Left ventricle myocardium inferior (tissue), 1 donor: ENCODE data around the gene DNAJC6. TPM values are rescaled to one million over a fixed set of nuclear protein-coding genes. Genes with fewer than 3 reads are reported as not detected.

ENCODE experiments used
- DNase-seq: peaks from one replicate; pipeline ENCODE4 v3.0.0-alpha.2; 2020
- H3K27ac ChIP-seq: fragments of 200-600 bp; replicated peaks from 2 replicates; pipeline ENCODE4 v1.8.0; 2021
- H3K27me3 ChIP-seq: fragments of 200-600 bp; 2 replicates; pipeline ENCODE4 v1.8.0; 2021; ENCODE audit warnings: low read depth
- H3K36me3 ChIP-seq: fragments of 200-600 bp; 2 replicates; pipeline ENCODE4 v1.8.0; 2021
- H3K4me1 ChIP-seq: fragments of 200-600 bp; 2 replicates; pipeline ENCODE4 v1.8.0; 2021
- H3K4me3 ChIP-seq: fragments of 200-600 bp; 2 replicates; pipeline ENCODE4 v1.8.0; 2021; ENCODE audit warnings: mild to moderate bottlenecking, moderate library complexity
- H3K9me3 ChIP-seq: fragments of 200-600 bp; replicated peaks from 2 replicates; pipeline ENCODE4 v1.8.0; 2021
- CTCF ChIP-seq: fragments of 200-600 bp; IDR thresholded peaks from 2 replicates; pipeline ENCODE4 v1.8.0; 2021; ENCODE audit warnings: antibody characterized with exemption, mild to moderate bottlenecking, borderline replicate concordance
- intact Hi-C: fragments of 100-400 bp; cut with micrococcal nuclease; formaldehyde crosslinking; loops from one replicate; pipeline ENCODE4 v1.11.0; 2022
- long read RNA-seq: library from polyadenylated mRNA; unstranded; transcript quantifications from one replicate; pipeline ENCODE4 v2.0.0, GENCODE V29; 2021
- total RNA-seq: library from RNA; stranded (reverse); fragmentation: NEBNext Ultra II Directional; extraction: Animal tissue kit (Norgen Biotek cat#: 25700); gene quantifications from one replicate; pipeline ENCODE4 v1.2.1, GENCODE V29; 2021
- donor health status: DM: no; HTN: yes; CAD: no; lungs with severe emphysema.

DNAJC6 gene
- 4.7 TPM for total RNA-seq
- long read RNA-seq, partial matches to known transcripts = 1 of 3 reads
- long read RNA-seq, other reads (novel, unspliced or antisense) = 2 of 3 reads

GRCh38 chr1:65309304-65310077, at the start of gene DNAJC6:
TSS of gene DNAJC6 (plus strand) at chr1:65309543. CDS start at chr1:65309746, 203 bp downstream.
- peaks cover 20% of the 10 kb centered on the region for H3K4me1 ChIP-seq
- peak within 1 kb of the TSS; percentile 66 for H3K4me3 ChIP-seq
- peaks cover 51% of the 10 kb centered on the region for H3K27me3 ChIP-seq
- TF ChIP-seq CTCF = no peak
- H3K36me3 ChIP-seq = no peaks in the 10 kb centered on the region
- peak within 1 kb of the TSS; percentile 19 for H3K27ac ChIP-seq
- intact Hi-C loops = no loop called here
- DNase-seq = peak; percentile 70
- H3K9me3 ChIP-seq = no peaks in the 10 kb centered on the region

- Histone ChIP-seq H3K9me3 (no peaks in the 10 kb centered on the region), H3K4me3 (no peak overlapping the region), H3K27me3 (no peaks in the 10 kb centered on the region), H3K27ac (no peak overlapping the region), H3K4me1 (peaks cover 26% of the 10 kb centered on the region), H3K36me3 (no peaks in the 10 kb centered on the region)
- TF ChIP-seq CTCF = no peak
- intact Hi-C loops = no loop called here
- no peak for DNase-seq
These were observed 49.5 kb upstream of the DNAJC6 start for GRCh38 chr1:65259816-65260215.

- Histone ChIP-seq H3K9me3 (no peaks in the 10 kb centered on the region), H3K4me1 (peaks cover 27% of the 10 kb centered on the region), H3K4me3 (no peak overlapping the region), H3K27ac (no peak overlapping the region), H3K36me3 (no peaks in the 10 kb centered on the region), H3K27me3 (peaks cover 3% of the 10 kb centered on the region)
- intact Hi-C loops = no loop called here
- no peak for TF ChIP-seq CTCF
- no peak for DNase-seq
These were observed 48.4 kb upstream of the DNAJC6 start for GRCh38 chr1:65260851-65261473.

GRCh38 chr1:65263286-65263685, 46.1 kb upstream of the DNAJC6 start:
- TF ChIP-seq CTCF = no peak
- Histone ChIP-seq H3K4me1 (peaks cover 25% of the 10 kb centered on the region), H3K4me3 (no peak overlapping the region), H3K36me3 (no peaks in the 10 kb centered on the region), H3K27ac (no peak overlapping the region), H3K9me3 (no peaks in the 10 kb centered on the region), H3K27me3 (peaks cover 16% of the 10 kb centered on the region)
- intact Hi-C loops = no loop called here
- no peak for DNase-seq

GRCh38 chr1:65264197-65264929, 45.0 kb upstream of the DNAJC6 start:
- intact Hi-C loops = no loop called here
- DNase-seq = peak; percentile 18

More at GRCh38 chr1:65264197-65264929, 45.0 kb upstream of the DNAJC6 start:
- Histone ChIP-seq H3K27ac (peak overlapping the region; percentile 83), H3K4me1 (peaks cover 25% of the 10 kb centered on the region), H3K27me3 (peaks cover 16% of the 10 kb centered on the region), H3K4me3 (peak overlapping the region; percentile 79), H3K36me3 (no peaks in the 10 kb centered on the region), H3K9me3 (no peaks in the 10 kb centered on the region)
- no peak for TF ChIP-seq CTCF
